Glomerular visceral epithelial cell (primary cell): ENCODE measurements around the gene PARP15.
"Not testable (repeated sequence)": the region's sequence is repeated elsewhere in the genome, so short reads cannot be mapped to it uniquely, and the experiment has no call there.

Experiments used
- DNase-seq: peaks from one replicate; pipeline ENCODE4 v3.0.0-alpha.2; 2016; ENCODE audit errors: extremely low spot score

The PARP15 gene

GRCh38 chr3:122618614-122619013, 41.2 kb downstream of the PARP15 start:
- no peak for DNase-seq

- no peak for DNase-seq
Observed at GRCh38 chr3:122619040-122619439, 41.6 kb downstream of the PARP15 start.

- DNase-seq, result no peak
Observed at GRCh38 chr3:122620399-122620798, 42.9 kb downstream of the PARP15 start.

GRCh38 chr3:122621112-122621511, 43.7 kb downstream of the PARP15 start:
- DNase-seq, result no peak

GRCh38 chr3:122623031-122623829, 45.8 kb downstream of the PARP15 start:
- DNase-seq, result no peak

GRCh38 chr3:122626515-122627180, 49.2 kb downstream of the PARP15 start:
- DNase-seq, result no peak

GRCh38 chr3:122627301-122627700, 49.9 kb downstream of the PARP15 start:
- DNase-seq, result no peak

- DNase-seq, result no peak
Observed at GRCh38 chr3:122628567-122628966, 51.1 kb downstream of the PARP15 start.

GRCh38 chr3:122629763-122630162, 52.3 kb downstream of the PARP15 start:
- no peak for DNase-seq

- DNase-seq, result no peak
Observed at GRCh38 chr3:122635789-122636188, 58.3 kb downstream of the PARP15 start.

GRCh38 chr3:122636697-122637096, 59.2 kb downstream of the PARP15 start:
- no peak for DNase-seq

GRCh38 chr3:122640437-122640999, 63.1 kb downstream of the PARP15 start:
- DNase-seq, result no peak

- DNase-seq, result no peak
Observed at GRCh38 chr3:122642935-122643334, 65.5 kb downstream of the PARP15 start.

GRCh38 chr3:122646146-122646988, 68.9 kb downstream of the PARP15 start:
- DNase-seq, result no peak

GRCh38 chr3:122651233-122651907, 73.9 kb downstream of the PARP15 start:
- DNase-seq, result not testable (repeated sequence)

GRCh38 chr3:122651962-122652361, 74.5 kb downstream of the PARP15 start:
- not testable (repeated sequence) for DNase-seq

- DNase-seq, result not testable (repeated sequence)
Observed at GRCh38 chr3:122658336-122658735, 80.9 kb downstream of the PARP15 start.

- DNase-seq, result no peak
Observed at GRCh38 chr3:122660297-122660974, 83.0 kb downstream of the PARP15 start.

GRCh38 chr3:122661633-122662032, 84.2 kb downstream of the PARP15 start:
- DNase-seq, result no peak

GRCh38 chr3:122662505-122662904, 85.1 kb downstream of the PARP15 start:
- DNase-seq, result no peak
